ENCODE results near the gene CD52. TPM values are rescaled to one million over a fixed set of nuclear protein-coding genes. Genes with fewer than 3 reads are reported as not detected.

The CD52 gene
- total and polyA plus RNA-seq, 2 of the 13 experiments (the other 11 are each of a cell fraction or from before 2014, with no cell fraction given), result 0.32 TPM; not detected in 1

GRCh38 chr1:26351590-26352337, 34.0 kb downstream of the CD52 start (continued):
- TF ChIP-seq ZBTB34 (CRISPR knock-in tag; IDR thresholded peaks at IDR 0.05) (no peak), ATF5 (CRISPR knock-in tag; IDR thresholded peaks at IDR 0.05; ENCODE audit: low read depth) (no peak), ZNF430 (CRISPR knock-in tag; IDR thresholded peaks at IDR 0.05) (peak; percentile 70; the same call in 1 of the 2 replicates), KAT2B (IDR thresholded peaks at IDR 0.05; ENCODE audit: borderline replicate concordance, low read depth, low read length) (no peak), BCL3 (CRISPR knock-in tag; IDR thresholded peaks at IDR 0.05) (no peak), RNF2 (conservative IDR thresholded peaks at IDR 0.05; ENCODE audit: low read depth) (no peak), DR1 (CRISPR knock-in tag; IDR thresholded peaks at IDR 0.05) (no peak), MED1 (CRISPR knock-in tag; IDR thresholded peaks at IDR 0.05) (peak; percentile 86), TGIF2 (CRISPR knock-in tag; IDR thresholded peaks at IDR 0.05) (0 out of 2 replicates have a peak, but pooled peaks have one; percentile 7), ZNF207 (IDR thresholded peaks at IDR 0.05; ENCODE audit: borderline replicate concordance) (no peak), ZNF605 (CRISPR knock-in tag; IDR thresholded peaks at IDR 0.05) (no peak), MAX (IDR thresholded peaks at IDR 0.05) (peak; percentile 79), NCOR1 (IDR thresholded peaks at IDR 0.05; ENCODE audit: borderline replicate concordance, low read length) (peak; percentile 45; the same call in 1 of the 2 replicates), ZNF33B (CRISPR knock-in tag; IDR thresholded peaks at IDR 0.05) (no peak), ZBTB7B (CRISPR knock-in tag; IDR thresholded peaks at IDR 0.05) (0 out of 2 replicates have a peak, but pooled peaks have one; percentile 23), ZNF281 (CRISPR knock-in tag; IDR thresholded peaks at IDR 0.05; ENCODE audit: borderline replicate concordance) (peak; percentile 33; the same call in 1 of the 2 replicates), FOXK1 (CRISPR knock-in tag; IDR thresholded peaks at IDR 0.05; ENCODE audit: borderline replicate concordance, low read depth) (no peak), ARID4A (CRISPR knock-in tag; IDR thresholded peaks at IDR 0.05; ENCODE audit: borderline replicate concordance) (no peak), ZNF672 (CRISPR knock-in tag; IDR thresholded peaks at IDR 0.05) (no peak)

Measured in HepG2 (cell line).